ENCODE measurements around the gene ABHD8.
A peak's percentile ranks its signal among the peaks of the same experiment; 100 is the strongest.

ABHD8 gene

GRCh38 chr19:17303167-17303939, at the start of gene ABHD8:
TSS of gene ABHD8 (minus strand) at chr19:17303425. CDS start at chr19:17301616, 1,809 bp downstream.
- DNase-seq (ENCODE audit: low read depth), result peak; percentile 86

- no peak for DNase-seq (ENCODE audit: low read depth)
Measured at GRCh38 chr19:17352608-17353280, 49.5 kb upstream of the ABHD8 start.

- no peak for DNase-seq (ENCODE audit: low read depth)
Measured at GRCh38 chr19:17351815-17352435, 48.7 kb upstream of the ABHD8 start.

GRCh38 chr19:17348700-17349099, 45.5 kb upstream of the ABHD8 start:
- no peak for DNase-seq (ENCODE audit: low read depth)

GRCh38 chr19:17347877-17348276, 44.7 kb upstream of the ABHD8 start:
- DNase-seq (ENCODE audit: low read depth), result no peak

GRCh38 chr19:17347361-17347760, 44.1 kb upstream of the ABHD8 start:
- no peak for DNase-seq (ENCODE audit: low read depth)

- peak; percentile 63 for DNase-seq (ENCODE audit: low read depth)
Measured at GRCh38 chr19:17346109-17346671, 43.0 kb upstream of the ABHD8 start.

- DNase-seq (ENCODE audit: low read depth), result no peak
Measured at GRCh38 chr19:17341845-17342244, 38.6 kb upstream of the ABHD8 start.

- DNase-seq (ENCODE audit: low read depth), result no peak
Measured at GRCh38 chr19:17341386-17341785, 38.2 kb upstream of the ABHD8 start.

GRCh38 chr19:17340871-17341357, 37.7 kb upstream of the ABHD8 start:
- no peak for DNase-seq (ENCODE audit: low read depth)

GRCh38 chr19:17340302-17340870, 37.2 kb upstream of the ABHD8 start:
- DNase-seq (ENCODE audit: low read depth), result no peak

GRCh38 chr19:17339088-17339741, 36.0 kb upstream of the ABHD8 start:
- no peak for DNase-seq (ENCODE audit: low read depth)

- no peak for DNase-seq (ENCODE audit: low read depth)
Measured at GRCh38 chr19:17338433-17339078, 35.3 kb upstream of the ABHD8 start.

GRCh38 chr19:17337675-17338432, 34.6 kb upstream of the ABHD8 start:
- DNase-seq (ENCODE audit: low read depth), result no peak

- peak; percentile 89 for DNase-seq (ENCODE audit: low read depth)
Measured at GRCh38 chr19:17336872-17337674, 33.8 kb upstream of the ABHD8 start, which contains the start of gene GTPBP3. TSS of gene GTPBP3 (plus strand) at chr19:17337553. CDS start at chr19:17337612, 59 bp downstream.

GRCh38 chr19:17335575-17335974, 32.4 kb upstream of the ABHD8 start:
- no peak for DNase-seq (ENCODE audit: low read depth)

GRCh38 chr19:17334414-17335409, 31.5 kb upstream of the ABHD8 start, which contains the start of gene ANO8:
TSS of gene ANO8 (minus strand) at chr19:17334855. CDS start at chr19:17334670, 185 bp downstream.
- DNase-seq (ENCODE audit: low read depth), result peak; percentile 98
